ENCODE data around the gene LZTR1. TPM values are rescaled to one million over a fixed set of nuclear protein-coding genes. Genes with fewer than 3 reads are reported as not detected.

The LZTR1 gene
- polyA plus RNA-seq, 1 of the 3 experiments (the other 2 are of a cell fraction) = 37.7 TPM

- H3K4me3 ChIP-seq (ENCODE audit: low read depth in 2 of 2, low read length in 1 of 2) = no peak overlapping the region
- ChIA-PET POLR2A (interaction anchor here (1.1 kb wide), 1 partner anchor 13 kb away, joined by 4 read pairs; the partner anchor contains the start of gene LZTR1), CTCF (interaction anchor here (0.6 to 0.9 kb wide), 2 partner anchors 109 to 1683 kb away, joined by 3 read pairs; no protein-coding TSS in a partner anchor)
- peaks cover 5% of the 10 kb centered on the region; the same call in 1 of the 2 replicates for H3K79me2 ChIP-seq (ENCODE audit: insufficient read depth)
- no peak overlapping the region for H3K27ac ChIP-seq (ENCODE audit: low read depth in 2 of 2, low read length in 1 of 2)
- no peak for TF ChIP-seq GABPA (IDR thresholded peaks at IDR 0.05; ENCODE audit: low read depth)
- no peak for TF ChIP-seq REST (IDR thresholded peaks at IDR 0.05; ENCODE audit: low read depth, low read length)
- no peak for TF ChIP-seq FOXJ3 (CRISPR knock-in tag; IDR thresholded peaks at IDR 0.05)
- no peak for TF ChIP-seq SMC3 (IDR thresholded peaks at IDR 0.05; ENCODE audit: low read depth, low read length)
- TF ChIP-seq NRF1 (IDR thresholded peaks at IDR 0.05; ENCODE audit: low read depth, low read length) = no peak
- TF ChIP-seq RCOR1 (IDR thresholded peaks at IDR 0.05; ENCODE audit: low read length) = no peak
- TF ChIP-seq MXI1 (IDR thresholded peaks at IDR 0.05; ENCODE audit: low read depth, low read length) = no peak
- no peak for TF ChIP-seq JUND (IDR thresholded peaks at IDR 0.05)
- TF ChIP-seq GATA2 (CRISPR knock-in tag; IDR thresholded peaks at IDR 0.05) = no peak
- no peak for TF ChIP-seq POLR2AphosphoS5 (IDR thresholded peaks at IDR 0.05; ENCODE audit: low read depth, low read length)
- no peak for TF ChIP-seq USF1 (IDR thresholded peaks at IDR 0.05; ENCODE audit: borderline replicate concordance, low read depth)
- no peak for TF ChIP-seq MEF2A (IDR thresholded peaks at IDR 0.05; ENCODE audit: borderline replicate concordance, low read depth)
- no peak for TF ChIP-seq EZH2phosphoT487 (IDR thresholded peaks at IDR 0.05; ENCODE audit: borderline replicate concordance, low read depth)
- H4K20me1 ChIP-seq (ENCODE audit: insufficient read depth) = 0 out of 2 replicates have a peak, but pooled peaks cover 5% of the 10 kb centered on the region
- WGBS (ENCODE audit: low lambda C conversion rate) = 89% methylated on average over 7 of the region's 10 CpGs
- H2AFZ ChIP-seq (ENCODE audit: low read depth) = no peak overlapping the region
- no peaks in the 10 kb centered on the region for H3K9me3 ChIP-seq
- H3K9ac ChIP-seq = no peak overlapping the region
- H3K4me1 ChIP-seq (ENCODE audit: control insufficient read depth in 1 of 2, insufficient read depth in 2 of 2, low read depth in 1 of 2, low read length in 1 of 2) = peaks cover under 1 to 9% of the 10 kb centered on the region in 2 experiments; a peak in 2 of 4 replicates
- peaks cover 0 to 72% of the 10 kb centered on the region in 2 experiments for H3K36me3 ChIP-seq (replicated peaks in 1 of 2; ENCODE audit: control insufficient read depth in 1 of 2, insufficient read depth in 2 of 2, low read length in 1 of 2)
- no peaks in the 10 kb centered on the region for H3K9me2 ChIP-seq
- H3K4me2 ChIP-seq = no peak overlapping the region
- no peaks in the 10 kb centered on the region for H3K27me3 ChIP-seq (ENCODE audit: insufficient read depth)
- peaks cover 7% of the 10 kb centered on the region for H3F3A ChIP-seq (replicated peaks; ENCODE audit: insufficient read depth)
- DNase-seq = no peak
Measured at GRCh38 chr22:20994902-20995241, 12.8 kb downstream of the LZTR1 start.

Measured in SK-N-SH (cell line).